HepG2 (cell line): Measurements from ENCODE around the gene HOXC9. TPM values are rescaled to one million over a fixed set of nuclear protein-coding genes. Genes with fewer than 3 reads are reported as not detected.

ENCODE experiments used
- MTF2 ChIP-seq: sonication (generic); formaldehyde crosslinking; IDR thresholded peaks from 2 replicates; pipeline ENCODE4 v1.5.0; 2020; ENCODE audit warnings: missing genetic modification reagents, borderline replicate concordance
- SMAD3 ChIP-seq: sonication (generic); formaldehyde crosslinking; IDR thresholded peaks from 2 replicates; pipeline ENCODE4 v1.4.0; 2020; ENCODE audit warnings: missing genetic modification reagents
- ZNF143 ChIP-seq: sonication (generic); formaldehyde crosslinking; IDR thresholded peaks from 2 replicates; pipeline ENCODE4 v1.4.0; 2020; ENCODE audit warnings: missing genetic modification reagents
- ZNF556 ChIP-seq: sonication (generic); formaldehyde crosslinking; IDR thresholded peaks from 2 replicates; pipeline ENCODE4 v1.4.0; 2020; ENCODE audit warnings: mild to moderate bottlenecking, missing genetic modification reagents, borderline replicate concordance
- ZNF878 ChIP-seq: sonication (generic); formaldehyde crosslinking; IDR thresholded peaks from 2 replicates; pipeline ENCODE4 v1.8.1; 2023; ENCODE audit warnings: mild to moderate bottlenecking, missing genetic modification reagents, moderate library complexity
- ZSCAN9 ChIP-seq: IDR thresholded peaks from 2 replicates; pipeline ENCODE4 v1.6.1; 2016; ENCODE audit warnings: borderline replicate concordance
- polyA plus RNA-seq, 8 experiments: library from polyadenylated mRNA; depleted of rRNA in 3 of 8; stranded (reverse) in 7 of 8; unstranded in 1 of 8; fragments of >200 nt; fragmentation: Illumina TruSeq in 4 of 8; extraction: Trizol in 4 of 8; gene quantifications; 2 replicates each; pipeline versions ENCODE4 v1.2.1 to v1.2.3, GENCODE V29; 2011 to 2016; ENCODE audit warnings: low read depth in 4 of 8, missing spikeins in 1 of 8, mixed read lengths in 1 of 8; ENCODE audit not compliant: insufficient read depth in 1 of 8
- total RNA-seq, 5 experiments: library from RNA; depleted of rRNA; stranded (reverse); fragments of >200 nt; fragmentation: Illumina TruSeq; extraction: Trizol; gene quantifications; 2 replicates each; pipeline ENCODE4 v1.2.3, GENCODE V29; 2016; ENCODE audit warnings: low read depth in 1 of 5
- TF ChIP-seq, protein P1 (sequence below): sonication (generic); formaldehyde crosslinking; IDR thresholded peaks from 2 replicates; pipeline ENCODE4 v1.4.0; 2020; ENCODE audit warnings: missing genetic modification reagents
- TF ChIP-seq, protein P2 (sequence below): sonication (generic); formaldehyde crosslinking; IDR thresholded peaks from 2 replicates; pipeline ENCODE4 v1.4.0; 2020; ENCODE audit warnings: missing genetic modification reagents
- TF ChIP-seq, protein P3 (sequence below): sonication (generic); formaldehyde crosslinking; IDR thresholded peaks from 2 replicates; pipeline ENCODE4 v1.4.0; 2020; ENCODE audit warnings: mild to moderate bottlenecking, missing genetic modification reagents
- TF ChIP-seq, protein P4 (sequence below): IDR thresholded peaks from 2 replicates; pipeline ENCODE4 v1.6.1; 2016; ENCODE audit warnings: missing biosample characterization, missing genetic modification reagents, low read depth

Gene HOXC9
- total and polyA plus RNA-seq, 2 of the 13 experiments (the other 11 are each of a cell fraction or from before 2014, with no cell fraction given) = 0.11 to 1.1 TPM

DNA sequence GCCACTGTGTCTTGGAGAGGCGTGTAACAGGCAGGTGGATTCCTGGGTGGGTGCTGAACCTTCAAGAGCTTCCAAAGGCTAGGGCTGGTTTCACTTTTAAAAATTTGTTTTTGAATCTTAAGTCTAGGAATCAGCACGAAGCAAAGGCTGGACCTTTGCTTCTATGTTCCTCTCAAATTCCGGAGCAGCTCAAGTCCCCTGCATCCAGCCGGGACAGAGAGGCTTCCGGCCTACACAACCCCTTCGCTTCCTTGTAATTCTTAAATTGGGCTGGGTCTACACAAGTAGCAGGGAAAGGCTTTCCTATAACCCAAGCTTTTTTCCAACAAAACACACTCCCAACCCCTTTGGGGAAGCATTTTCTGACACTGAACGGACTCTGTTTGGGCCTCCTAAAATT is 37.0 kb upstream of the HOXC9 start (continued):
- TF ChIP-seq, protein P1, sequence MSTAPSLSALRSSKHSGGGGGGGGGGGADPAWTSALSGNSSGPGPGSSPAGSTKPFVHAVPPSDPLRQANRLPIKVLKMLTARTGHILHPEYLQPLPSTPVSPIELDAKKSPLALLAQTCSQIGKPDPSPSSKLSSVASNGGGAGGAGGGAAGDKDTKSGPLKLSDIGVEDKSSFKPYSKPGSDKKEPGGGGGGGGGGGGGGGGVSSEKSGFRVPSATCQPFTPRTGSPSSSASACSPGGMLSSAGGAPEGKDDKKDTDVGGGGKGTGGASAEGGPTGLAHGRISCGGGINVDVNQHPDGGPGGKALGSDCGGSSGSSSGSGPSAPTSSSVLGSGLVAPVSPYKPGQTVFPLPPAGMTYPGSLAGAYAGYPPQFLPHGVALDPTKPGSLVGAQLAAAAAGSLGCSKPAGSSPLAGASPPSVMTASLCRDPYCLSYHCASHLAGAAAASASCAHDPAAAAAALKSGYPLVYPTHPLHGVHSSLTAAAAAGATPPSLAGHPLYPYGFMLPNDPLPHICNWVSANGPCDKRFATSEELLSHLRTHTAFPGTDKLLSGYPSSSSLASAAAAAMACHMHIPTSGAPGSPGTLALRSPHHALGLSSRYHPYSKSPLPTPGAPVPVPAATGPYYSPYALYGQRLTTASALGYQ = no peak
- TF ChIP-seq, protein P2, sequence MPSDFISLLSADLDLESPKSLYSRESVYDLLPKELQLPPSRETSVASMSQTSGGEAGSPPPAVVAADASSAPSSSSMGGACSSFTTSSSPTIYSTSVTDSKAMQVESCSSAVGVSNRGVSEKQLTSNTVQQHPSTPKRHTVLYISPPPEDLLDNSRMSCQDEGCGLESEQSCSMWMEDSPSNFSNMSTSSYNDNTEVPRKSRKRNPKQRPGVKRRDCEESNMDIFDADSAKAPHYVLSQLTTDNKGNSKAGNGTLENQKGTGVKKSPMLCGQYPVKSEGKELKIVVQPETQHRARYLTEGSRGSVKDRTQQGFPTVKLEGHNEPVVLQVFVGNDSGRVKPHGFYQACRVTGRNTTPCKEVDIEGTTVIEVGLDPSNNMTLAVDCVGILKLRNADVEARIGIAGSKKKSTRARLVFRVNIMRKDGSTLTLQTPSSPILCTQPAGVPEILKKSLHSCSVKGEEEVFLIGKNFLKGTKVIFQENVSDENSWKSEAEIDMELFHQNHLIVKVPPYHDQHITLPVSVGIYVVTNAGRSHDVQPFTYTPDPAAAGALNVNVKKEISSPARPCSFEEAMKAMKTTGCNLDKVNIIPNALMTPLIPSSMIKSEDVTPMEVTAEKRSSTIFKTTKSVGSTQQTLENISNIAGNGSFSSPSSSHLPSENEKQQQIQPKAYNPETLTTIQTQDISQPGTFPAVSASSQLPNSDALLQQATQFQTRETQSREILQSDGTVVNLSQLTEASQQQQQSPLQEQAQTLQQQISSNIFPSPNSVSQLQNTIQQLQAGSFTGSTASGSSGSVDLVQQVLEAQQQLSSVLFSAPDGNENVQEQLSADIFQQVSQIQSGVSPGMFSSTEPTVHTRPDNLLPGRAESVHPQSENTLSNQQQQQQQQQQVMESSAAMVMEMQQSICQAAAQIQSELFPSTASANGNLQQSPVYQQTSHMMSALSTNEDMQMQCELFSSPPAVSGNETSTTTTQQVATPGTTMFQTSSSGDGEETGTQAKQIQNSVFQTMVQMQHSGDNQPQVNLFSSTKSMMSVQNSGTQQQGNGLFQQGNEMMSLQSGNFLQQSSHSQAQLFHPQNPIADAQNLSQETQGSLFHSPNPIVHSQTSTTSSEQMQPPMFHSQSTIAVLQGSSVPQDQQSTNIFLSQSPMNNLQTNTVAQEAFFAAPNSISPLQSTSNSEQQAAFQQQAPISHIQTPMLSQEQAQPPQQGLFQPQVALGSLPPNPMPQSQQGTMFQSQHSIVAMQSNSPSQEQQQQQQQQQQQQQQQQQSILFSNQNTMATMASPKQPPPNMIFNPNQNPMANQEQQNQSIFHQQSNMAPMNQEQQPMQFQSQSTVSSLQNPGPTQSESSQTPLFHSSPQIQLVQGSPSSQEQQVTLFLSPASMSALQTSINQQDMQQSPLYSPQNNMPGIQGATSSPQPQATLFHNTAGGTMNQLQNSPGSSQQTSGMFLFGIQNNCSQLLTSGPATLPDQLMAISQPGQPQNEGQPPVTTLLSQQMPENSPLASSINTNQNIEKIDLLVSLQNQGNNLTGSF (CRISPR knock-in tag) = no peak
- TF ChIP-seq, protein P3, sequence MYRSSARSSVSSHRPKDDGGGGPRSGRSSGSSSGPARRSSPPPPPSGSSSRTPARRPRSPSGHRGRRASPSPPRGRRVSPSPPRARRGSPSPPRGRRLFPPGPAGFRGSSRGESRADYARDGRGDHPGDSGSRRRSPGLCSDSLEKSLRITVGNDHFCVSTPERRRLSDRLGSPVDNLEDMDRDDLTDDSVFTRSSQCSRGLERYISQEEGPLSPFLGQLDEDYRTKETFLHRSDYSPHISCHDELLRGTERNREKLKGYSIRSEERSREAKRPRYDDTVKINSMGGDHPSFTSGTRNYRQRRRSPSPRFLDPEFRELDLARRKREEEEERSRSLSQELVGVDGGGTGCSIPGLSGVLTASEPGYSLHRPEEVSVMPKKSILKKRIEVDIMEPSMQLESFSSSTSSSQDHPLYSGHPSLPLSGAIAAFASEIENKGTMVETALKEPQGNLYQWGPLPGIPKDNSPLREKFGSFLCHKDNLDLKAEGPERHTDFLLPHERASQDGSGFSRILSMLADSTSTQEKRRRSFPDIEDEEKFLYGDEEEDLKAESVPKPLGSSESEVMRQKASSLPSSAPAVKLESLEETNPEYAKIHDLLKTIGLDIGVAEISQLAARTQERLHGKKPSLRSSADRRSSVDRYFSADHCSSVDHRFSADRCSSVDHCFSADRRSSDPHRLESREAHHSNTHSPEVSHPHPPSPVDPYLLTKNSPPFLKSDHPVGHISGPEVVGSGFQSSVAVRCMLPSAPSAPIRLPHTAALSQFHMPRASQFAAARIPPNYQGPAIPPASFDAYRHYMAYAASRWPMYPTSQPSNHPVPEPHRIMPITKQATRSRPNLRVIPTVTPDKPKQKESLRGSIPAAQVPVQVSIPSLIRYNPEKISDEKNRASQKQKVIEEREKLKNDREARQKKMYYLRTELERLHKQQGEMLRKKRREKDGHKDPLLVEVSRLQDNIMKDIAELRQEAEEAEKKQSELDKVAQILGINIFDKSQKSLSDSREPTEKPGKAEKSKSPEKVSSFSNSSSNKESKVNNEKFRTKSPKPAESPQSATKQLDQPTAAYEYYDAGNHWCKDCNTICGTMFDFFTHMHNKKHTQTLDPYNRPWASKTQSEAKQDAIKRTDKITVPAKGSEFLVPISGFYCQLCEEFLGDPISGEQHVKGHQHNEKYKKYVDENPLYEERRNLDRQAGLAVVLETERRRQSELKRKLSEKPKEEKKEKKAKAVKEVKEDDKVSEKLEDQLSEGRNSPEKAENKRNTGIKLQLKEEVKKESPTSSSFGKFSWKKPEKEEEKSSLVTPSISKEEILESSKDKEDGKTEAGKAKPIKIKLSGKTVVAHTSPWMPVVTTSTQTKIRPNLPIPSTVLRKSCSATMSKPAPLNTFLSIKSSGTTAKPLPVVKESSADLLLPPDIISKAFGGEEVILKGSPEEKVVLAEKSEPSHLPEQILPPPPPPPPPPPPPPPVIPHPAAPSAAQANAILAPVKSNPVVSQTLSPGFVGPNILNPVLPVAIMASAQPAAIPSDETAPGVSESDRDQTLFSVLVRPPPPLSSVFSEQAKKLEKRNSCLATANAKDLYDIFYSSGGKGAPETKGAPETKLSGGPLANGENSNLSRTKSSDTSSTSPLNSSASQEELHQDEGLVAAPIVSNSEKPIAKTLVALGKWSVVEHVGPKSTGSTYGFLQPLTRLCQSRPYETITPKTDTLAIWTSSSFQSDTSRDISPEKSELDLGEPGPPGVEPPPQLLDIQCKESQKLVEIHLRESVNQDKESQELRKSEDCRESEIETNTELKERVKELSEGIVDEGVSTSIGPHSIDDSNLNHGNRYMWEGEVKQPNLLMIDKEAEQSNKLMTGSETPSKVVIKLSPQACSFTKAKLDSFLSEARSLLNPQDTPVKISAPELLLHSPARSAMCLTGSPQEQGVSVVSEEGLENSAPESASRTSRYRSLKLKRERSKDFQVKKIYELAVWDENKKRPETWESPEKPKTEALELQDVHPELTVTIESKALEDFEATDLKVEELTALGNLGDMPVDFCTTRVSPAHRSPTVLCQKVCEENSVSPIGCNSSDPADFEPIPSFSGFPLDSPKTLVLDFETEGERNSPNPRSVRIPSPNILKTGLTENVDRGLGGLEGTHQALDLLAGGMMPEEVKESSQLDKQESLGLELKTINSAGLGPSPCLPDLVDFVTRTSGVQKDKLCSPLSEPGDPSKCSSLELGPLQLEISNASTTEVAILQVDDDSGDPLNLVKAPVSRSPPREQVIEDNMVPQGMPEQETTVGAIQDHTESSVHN (CRISPR knock-in tag) = no peak
- no peak for TF ChIP-seq SMAD3 (CRISPR knock-in tag)
- TF ChIP-seq, protein P4, sequence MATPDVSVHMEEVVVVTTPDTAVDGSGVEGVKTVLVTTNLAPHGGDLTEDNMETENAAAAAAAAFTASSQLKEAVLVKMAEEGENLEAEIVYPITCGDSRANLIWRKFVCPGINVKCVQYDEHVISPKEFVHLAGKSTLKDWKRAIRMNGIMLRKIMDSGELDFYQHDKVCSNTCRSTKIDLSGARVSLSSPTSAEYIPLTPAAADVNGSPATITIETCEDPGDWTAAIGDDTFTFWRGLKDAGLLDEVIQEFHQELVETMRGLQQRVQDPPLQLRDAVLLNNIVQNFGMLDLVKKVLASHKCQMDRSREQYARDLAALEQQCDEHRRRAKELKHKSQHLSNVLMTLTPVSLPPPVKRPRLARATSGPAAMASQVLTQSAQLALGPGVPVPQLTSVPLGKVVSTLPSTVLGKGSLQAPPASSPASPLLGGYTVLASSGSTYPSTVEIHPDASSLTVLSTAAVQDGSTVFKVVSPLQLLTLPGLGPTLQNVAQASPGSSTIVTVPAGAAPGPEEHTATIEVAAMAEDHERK (CRISPR knock-in tag) = no peak
- TF ChIP-seq ZNF878 (CRISPR knock-in tag) = no peak
- no peak for TF ChIP-seq ZSCAN9 (CRISPR knock-in tag)
- TF ChIP-seq ZNF143 = no peak
- TF ChIP-seq MTF2 (CRISPR knock-in tag) = no peak
- no peak for TF ChIP-seq ZNF556 (CRISPR knock-in tag)
